DOHH2 (cell line): ENCODE measurements around the gene NEBL.

Experiments
- H3F3A ChIP-seq: fragments of 200-600 bp; sonication (generic), shearing (Covaris generic); 2 replicates; pipeline ENCODE4 v1.6.0; 2016; ENCODE audit warnings: antibody characterized with exemption, mild to moderate bottlenecking; ENCODE audit not compliant: control insufficient read depth, insufficient read depth
- H3K27ac ChIP-seq: fragments of 200-600 bp; sonication (generic); 2 replicates; pipeline ENCODE4 v1.5.1; 2014; ENCODE audit warnings: low read depth, mild to moderate bottlenecking, low read length, moderate library complexity
- H3K27me3 ChIP-seq: fragments of 200-600 bp; sonication (generic); 2 replicates; pipeline ENCODE4 v1.6.1; 2014; ENCODE audit warnings: mild to moderate bottlenecking, low read length, mixed read lengths; ENCODE audit not compliant: control insufficient read depth
- H3K36me3 ChIP-seq: fragments of 200-600 bp; sonication (generic); 2 replicates; pipeline ENCODE4 v1.6.1; 2014; ENCODE audit warnings: mild to moderate bottlenecking, low read length, moderate library complexity, mixed read lengths; ENCODE audit not compliant: control insufficient read depth
- H3K4me1 ChIP-seq: fragments of 200-600 bp; sonication (generic); 2 replicates; pipeline ENCODE4 v1.6.1; 2014; ENCODE audit warnings: mild to moderate bottlenecking, low read length, mixed read lengths; ENCODE audit not compliant: control insufficient read depth
- H3K4me2 ChIP-seq: fragments of 200-600 bp; sonication (generic); 2 replicates; pipeline ENCODE4 v1.6.0; 2014; ENCODE audit warnings: mild to moderate bottlenecking, low read length, moderate library complexity
- H3K4me3 ChIP-seq: fragments of 200-600 bp; sonication (generic); 2 replicates; pipeline ENCODE4 v1.5.1; 2014; ENCODE audit warnings: mild to moderate bottlenecking, low read length, mixed read lengths
- H3K79me2 ChIP-seq: fragments of 200-600 bp; sonication (generic); 2 replicates; pipeline ENCODE4 v1.6.1; 2014; ENCODE audit warnings: mild to moderate bottlenecking, low read length, mixed read lengths; ENCODE audit not compliant: control insufficient read depth
- H3K9me2 ChIP-seq: fragments of 200-600 bp; sonication (generic); replicated peaks from 2 replicates; pipeline ENCODE4 v1.6.1; 2014; ENCODE audit warnings: mild to moderate bottlenecking, low read length, mixed read lengths; ENCODE audit not compliant: control insufficient read depth
- H3K9me3 ChIP-seq: fragments of 200-600 bp; sonication (generic); 2 replicates; pipeline ENCODE4 v1.6.1; 2014; ENCODE audit warnings: antibody characterized with exemption, low read length, mixed read lengths; ENCODE audit not compliant: control insufficient read depth, insufficient read depth
- H4K20me1 ChIP-seq: fragments of 200-600 bp; sonication (generic); 2 replicates; pipeline ENCODE4 v1.6.0; 2014; ENCODE audit warnings: low read depth, mild to moderate bottlenecking, antibody characterized with exemption, low read length, moderate library complexity; ENCODE audit not compliant: control insufficient read depth, insufficient read depth
- CTCF ChIP-seq: fragments of 200-600 bp; sonication (generic); IDR thresholded peaks from one replicate; pipeline ENCODE4 v1.5.1; 2014; ENCODE audit warnings: antibody characterized with exemption, mild to moderate bottlenecking, low read depth, low read length; ENCODE audit not compliant: poor library complexity, severe bottlenecking
- EZH2phosphoT487 ChIP-seq: fragments of 200-600 bp; sonication (generic); IDR thresholded peaks from 2 replicates; pipeline ENCODE4 v1.6.1; 2017; ENCODE audit warnings: borderline replicate concordance, mild to moderate bottlenecking, antibody characterized with exemption, low read length, moderate library complexity, mixed read lengths

The NEBL gene

GRCh38 chr10:20817646-20818045 lies 79.5 kb downstream of the NEBL start:
- no peaks in the 10 kb centered on the region for H3K4me1 ChIP-seq
- H3F3A ChIP-seq = no peaks in the 10 kb centered on the region
- TF ChIP-seq CTCF = no peak
- no peaks in the 10 kb centered on the region for H3K9me2 ChIP-seq
- H4K20me1 ChIP-seq = no peaks in the 10 kb centered on the region
- no peak overlapping the region for H3K4me3 ChIP-seq
- no peaks in the 10 kb centered on the region for H3K79me2 ChIP-seq
- H3K36me3 ChIP-seq = no peaks in the 10 kb centered on the region
- H3K9me3 ChIP-seq = no peaks in the 10 kb centered on the region
- no peaks in the 10 kb centered on the region for H3K27me3 ChIP-seq
- H3K4me2 ChIP-seq = no peak overlapping the region
- no peak overlapping the region for H3K27ac ChIP-seq

GRCh38 chr10:20817116-20817515 lies 80.0 kb downstream of the NEBL start:
- no peaks in the 10 kb centered on the region for H3K36me3 ChIP-seq
- H4K20me1 ChIP-seq = no peaks in the 10 kb centered on the region
- H3K4me1 ChIP-seq = no peaks in the 10 kb centered on the region
- H3K79me2 ChIP-seq = no peaks in the 10 kb centered on the region
- no peaks in the 10 kb centered on the region for H3K9me2 ChIP-seq
- H3F3A ChIP-seq = no peaks in the 10 kb centered on the region
- no peaks in the 10 kb centered on the region for H3K27me3 ChIP-seq
- TF ChIP-seq CTCF = no peak
- no peak for TF ChIP-seq EZH2phosphoT487
- H3K27ac ChIP-seq = no peak overlapping the region
- no peak overlapping the region for H3K4me2 ChIP-seq
- H3K9me3 ChIP-seq = no peaks in the 10 kb centered on the region
- H3K4me3 ChIP-seq = no peak overlapping the region

- Histone ChIP-seq H4K20me1 (no peaks in the 10 kb centered on the region), H3K9me2 (no peaks in the 10 kb centered on the region), H3K27me3 (no peaks in the 10 kb centered on the region), H3K4me3 (no peak overlapping the region), H3K9me3 (no peaks in the 10 kb centered on the region), H3K36me3 (no peaks in the 10 kb centered on the region), H3K27ac (no peak overlapping the region), H3K4me2 (no peak overlapping the region), H3K79me2 (no peaks in the 10 kb centered on the region), H3F3A (no peaks in the 10 kb centered on the region), H3K4me1 (no peaks in the 10 kb centered on the region)
- TF ChIP-seq EZH2phosphoT487 (no peak), CTCF (no peak)
Measured at GRCh38 chr10:20814116-20814515, 83.0 kb downstream of the NEBL start.

- Histone ChIP-seq H3F3A (no peaks in the 10 kb centered on the region), H3K79me2 (no peaks in the 10 kb centered on the region), H3K27me3 (no peaks in the 10 kb centered on the region), H3K9me3 (no peaks in the 10 kb centered on the region), H4K20me1 (no peaks in the 10 kb centered on the region), H3K4me3 (no peak overlapping the region), H3K4me1 (no peaks in the 10 kb centered on the region), H3K9me2 (no peaks in the 10 kb centered on the region), H3K4me2 (no peak overlapping the region), H3K27ac (no peak overlapping the region), H3K36me3 (no peaks in the 10 kb centered on the region)
- TF ChIP-seq EZH2phosphoT487 (no peak), CTCF (no peak)
Measured at GRCh38 chr10:20811131-20811530, 86.0 kb downstream of the NEBL start.
